GM19240 (cell line): ENCODE results near the gene FAM180A.

ENCODE experiments used
- DNase-seq: peaks from one replicate; pipeline ENCODE4 v3.0.0; 2011; ENCODE audit warnings: low spot score; ENCODE audit not compliant: insufficient read length

The FAM180A gene

DNA sequence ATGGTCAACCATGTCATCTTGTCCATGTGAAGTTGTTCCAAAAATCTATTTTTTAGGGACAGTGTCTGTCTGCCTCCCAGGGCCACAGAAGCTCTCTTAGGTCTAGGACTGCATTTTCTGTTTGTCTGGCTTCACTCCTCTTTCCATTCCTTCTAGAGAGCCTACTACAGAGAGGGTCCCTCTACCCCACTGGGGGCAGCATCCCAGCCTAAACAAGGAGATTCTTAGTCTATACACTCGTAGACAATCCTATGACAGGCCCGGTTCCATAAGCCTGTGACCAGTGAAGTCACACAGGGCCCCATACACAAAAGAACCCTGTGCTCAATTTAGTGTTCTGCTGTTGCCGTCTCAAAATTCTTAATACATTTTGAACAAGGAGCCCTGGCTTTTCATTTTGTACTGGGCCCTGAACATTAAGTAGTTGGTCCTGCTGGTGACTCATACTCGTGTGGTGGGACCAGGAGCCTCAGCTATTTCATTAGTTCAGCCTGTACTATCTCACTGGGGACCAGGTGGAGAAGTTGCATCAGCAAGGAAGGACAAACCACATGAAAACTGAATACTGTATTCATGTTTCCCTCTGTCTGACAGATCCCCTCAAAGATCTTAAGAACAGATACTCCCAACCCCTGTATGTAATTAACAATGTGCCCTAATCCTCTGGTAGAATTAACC is 23.5 kb upstream of the FAM180A start:
- DNase-seq, result no peak

DNA sequence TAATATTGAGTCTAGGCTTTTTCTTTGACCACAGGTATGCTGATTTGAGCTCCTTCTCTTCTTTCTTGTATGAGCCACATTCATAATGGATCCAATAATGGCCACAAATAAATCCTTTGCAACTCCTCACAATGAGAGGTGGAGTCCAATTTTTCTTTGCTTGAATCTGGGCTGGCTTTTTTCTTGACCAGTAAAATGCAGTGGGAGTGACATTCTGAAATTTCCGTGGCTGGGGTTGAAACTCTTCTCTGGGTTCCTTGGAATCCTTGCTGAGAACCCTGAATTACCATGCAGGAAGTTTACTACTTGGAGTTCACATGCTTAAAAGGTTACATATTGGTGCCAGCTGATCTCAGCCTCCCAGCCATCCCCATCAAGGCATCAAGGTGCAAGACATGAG is 22.4 kb upstream of the FAM180A start:
- DNase-seq, result no peak

DNA sequence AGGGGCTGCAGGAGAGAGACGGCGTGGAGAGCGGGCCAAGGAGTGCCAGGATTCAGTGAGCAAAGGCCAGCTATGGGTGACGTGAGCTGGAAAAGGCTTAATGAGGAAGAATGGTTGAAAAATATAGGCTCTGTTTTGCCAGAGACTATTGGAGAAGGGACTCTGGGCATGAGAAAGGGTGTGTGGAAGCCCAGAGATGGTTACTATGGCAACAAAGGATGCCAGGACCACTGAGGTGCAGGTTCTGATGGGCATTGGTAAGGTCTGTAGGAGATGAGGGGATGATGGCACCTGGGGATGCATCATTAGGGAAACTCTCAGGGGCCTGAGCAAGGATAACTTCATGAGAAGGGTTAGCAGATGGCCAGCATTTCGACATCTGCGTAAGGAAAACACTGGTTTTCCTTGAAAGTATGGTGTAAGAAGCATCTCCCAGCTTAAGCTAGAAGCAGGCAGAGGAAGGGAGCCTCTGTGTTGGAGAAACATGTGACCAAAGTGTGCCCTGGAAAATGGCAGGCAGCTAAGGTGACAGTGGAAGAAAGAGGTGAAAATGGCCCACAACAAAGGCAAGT is 21.6 kb upstream of the FAM180A start:
- DNase-seq, result no peak

DNA sequence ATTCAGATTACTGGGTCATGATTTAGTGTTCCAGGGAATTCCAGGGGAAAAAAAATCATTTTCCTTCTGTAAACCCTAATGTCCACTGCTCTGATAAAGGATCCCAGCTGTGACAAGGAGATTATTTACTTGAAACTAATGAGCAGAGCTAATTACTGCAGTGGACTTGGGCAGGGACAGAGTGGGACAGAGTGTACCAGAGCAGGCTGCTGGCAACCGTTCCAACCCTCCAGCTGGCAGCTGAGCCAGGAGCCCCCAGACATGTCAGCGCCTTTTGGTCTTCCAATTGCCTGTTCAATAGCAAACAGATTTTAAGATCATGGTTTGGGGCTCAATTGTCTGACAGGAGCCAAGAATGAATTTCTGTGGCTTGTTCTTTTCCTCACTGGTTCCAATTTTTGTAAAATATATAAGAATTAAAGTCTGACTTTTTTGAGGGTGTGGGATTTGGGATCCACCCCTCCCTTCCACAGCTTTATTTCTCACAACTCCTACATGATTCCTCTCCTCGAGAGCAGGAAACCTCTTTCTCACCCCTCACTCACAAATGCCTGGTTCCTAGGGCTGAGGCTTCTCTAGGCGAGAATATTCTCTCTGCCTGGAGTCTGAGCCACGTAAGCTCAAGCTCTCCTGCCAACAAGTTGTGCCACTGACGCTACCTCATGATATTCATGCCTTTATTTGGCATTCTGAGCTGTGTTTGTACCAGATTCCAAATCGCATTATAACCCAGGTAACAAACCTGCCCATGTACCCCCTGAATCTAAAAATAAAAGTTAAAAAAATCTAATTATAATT is 20.6 kb upstream of the FAM180A start:
- DNase-seq, result no peak

DNA sequence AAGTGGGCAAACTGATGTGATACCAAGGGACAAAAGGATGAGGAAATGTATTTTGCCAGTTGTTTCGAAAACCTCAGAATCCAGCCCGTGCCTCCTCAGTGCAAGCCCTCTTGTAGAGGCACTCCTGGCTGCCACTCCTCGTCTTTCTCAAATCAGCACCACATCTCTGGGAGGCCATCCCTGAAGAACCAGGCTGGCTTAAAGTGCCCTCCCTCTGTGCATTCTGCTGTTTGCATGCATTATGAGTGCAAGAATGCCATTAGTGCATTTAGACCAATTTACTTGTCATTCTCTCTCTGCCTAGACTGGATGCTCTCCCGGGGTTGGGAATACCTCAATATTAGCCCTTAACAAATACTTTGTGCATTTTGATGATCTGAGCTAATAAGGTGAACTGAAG is 19.9 kb upstream of the FAM180A start:
- no peak for DNase-seq

GRCh38 chr7:135768064-135768463 is 19.5 kb upstream of the FAM180A start:
- DNase-seq, result no peak

- DNase-seq, result no peak
Observed at GRCh38 chr7:135763261-135763660, 14.6 kb upstream of the FAM180A start.

- no peak for DNase-seq
Observed at GRCh38 chr7:135761751-135762488, 13.3 kb upstream of the FAM180A start.

DNA sequence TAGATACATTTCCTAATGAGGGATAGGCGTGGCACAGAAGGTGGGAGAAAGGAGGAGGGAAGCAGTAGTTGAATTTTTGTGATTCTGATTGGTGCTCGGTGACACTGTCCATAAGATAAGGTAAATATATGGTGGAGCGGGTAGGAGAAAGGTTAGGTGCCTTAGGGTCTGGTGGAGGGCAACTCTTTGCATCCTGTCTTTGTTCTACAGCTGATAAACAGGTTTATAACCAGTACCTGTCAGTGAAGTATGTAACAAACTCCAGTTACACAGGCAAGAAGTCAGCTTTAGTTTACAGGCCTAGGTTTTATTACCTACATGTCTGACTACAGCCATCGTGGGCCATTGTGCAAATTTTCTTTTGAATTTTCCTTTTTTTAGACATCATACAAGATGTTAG is 10.9 kb upstream of the FAM180A start:
- DNase-seq, result no peak

DNA sequence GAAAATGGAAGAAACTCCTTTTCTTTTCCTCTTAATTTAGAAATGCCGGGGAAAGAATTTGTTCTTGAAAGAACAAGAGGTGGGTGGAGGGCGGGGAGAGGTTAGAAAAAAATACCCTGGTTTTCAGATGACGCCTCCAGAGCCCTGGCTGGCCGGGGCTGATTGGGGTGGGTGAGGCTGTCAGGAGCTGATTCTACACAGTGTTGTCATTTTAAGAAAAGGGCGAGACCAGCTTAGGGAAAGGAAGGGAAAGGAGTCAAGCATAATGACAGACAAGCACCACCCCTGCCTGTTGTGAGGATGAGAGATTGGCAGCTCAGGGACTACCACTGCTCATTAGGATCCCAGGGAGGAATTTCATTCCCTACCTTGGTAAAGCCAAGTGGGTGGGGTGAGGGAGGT is 9.9 kb upstream of the FAM180A start:
- DNase-seq, result no peak

DNA sequence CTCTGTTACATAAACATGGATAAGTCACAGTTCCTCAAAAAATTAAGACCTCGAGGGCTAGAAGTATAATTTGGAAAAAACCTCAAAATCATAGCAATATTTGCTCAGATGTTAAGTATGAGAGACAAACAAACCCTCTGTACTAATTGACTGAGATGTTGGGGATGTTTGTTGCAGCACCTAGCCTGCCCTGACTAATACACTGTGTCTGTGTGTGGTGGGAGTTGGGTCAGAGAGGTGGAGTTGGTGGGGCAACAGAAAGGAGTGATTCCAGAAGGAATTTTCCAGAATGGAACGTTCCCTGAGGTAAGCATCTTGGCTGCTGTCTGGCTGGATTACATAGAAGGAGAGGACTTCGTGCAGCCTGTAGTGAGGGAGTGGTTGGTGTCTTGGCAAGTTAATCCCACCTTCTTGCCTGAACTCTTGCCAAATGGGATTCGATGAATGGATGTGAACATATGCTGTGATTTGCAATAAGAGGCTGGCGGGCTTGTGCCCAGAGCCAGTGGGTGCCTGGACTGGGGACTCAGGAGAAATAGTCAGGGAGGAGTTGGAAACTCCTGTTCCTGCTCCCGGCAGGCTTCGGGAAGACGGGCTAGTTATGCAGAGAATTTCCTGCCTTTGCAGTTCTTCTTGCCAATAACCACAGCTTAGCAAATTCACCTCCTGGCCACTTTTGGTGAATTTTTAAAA is 9.3 kb upstream of the FAM180A start:
- no peak for DNase-seq

DNA sequence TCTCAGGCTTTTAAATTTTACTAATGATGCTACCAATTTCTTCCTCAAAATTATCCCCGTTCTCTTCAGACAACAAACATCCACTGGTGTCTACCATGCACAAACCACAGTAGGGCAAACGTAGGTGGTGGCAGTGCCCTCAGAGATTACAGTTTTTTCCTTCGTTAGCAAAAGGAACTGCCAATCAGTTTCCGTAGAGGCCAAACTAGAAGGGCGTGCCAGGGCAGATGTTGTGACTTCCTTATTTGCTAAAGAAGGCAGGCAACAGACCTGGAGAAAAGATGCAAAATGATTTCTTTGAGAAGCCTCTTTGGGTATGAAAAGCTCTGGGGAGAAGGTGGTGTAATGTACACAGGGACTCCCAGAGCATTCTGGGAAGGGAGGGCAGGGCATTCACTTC is 7.6 kb upstream of the FAM180A start:
- DNase-seq, result no peak

- no peak for DNase-seq
Observed at GRCh38 chr7:135755351-135755753, 6.7 kb upstream of the FAM180A start.

DNA sequence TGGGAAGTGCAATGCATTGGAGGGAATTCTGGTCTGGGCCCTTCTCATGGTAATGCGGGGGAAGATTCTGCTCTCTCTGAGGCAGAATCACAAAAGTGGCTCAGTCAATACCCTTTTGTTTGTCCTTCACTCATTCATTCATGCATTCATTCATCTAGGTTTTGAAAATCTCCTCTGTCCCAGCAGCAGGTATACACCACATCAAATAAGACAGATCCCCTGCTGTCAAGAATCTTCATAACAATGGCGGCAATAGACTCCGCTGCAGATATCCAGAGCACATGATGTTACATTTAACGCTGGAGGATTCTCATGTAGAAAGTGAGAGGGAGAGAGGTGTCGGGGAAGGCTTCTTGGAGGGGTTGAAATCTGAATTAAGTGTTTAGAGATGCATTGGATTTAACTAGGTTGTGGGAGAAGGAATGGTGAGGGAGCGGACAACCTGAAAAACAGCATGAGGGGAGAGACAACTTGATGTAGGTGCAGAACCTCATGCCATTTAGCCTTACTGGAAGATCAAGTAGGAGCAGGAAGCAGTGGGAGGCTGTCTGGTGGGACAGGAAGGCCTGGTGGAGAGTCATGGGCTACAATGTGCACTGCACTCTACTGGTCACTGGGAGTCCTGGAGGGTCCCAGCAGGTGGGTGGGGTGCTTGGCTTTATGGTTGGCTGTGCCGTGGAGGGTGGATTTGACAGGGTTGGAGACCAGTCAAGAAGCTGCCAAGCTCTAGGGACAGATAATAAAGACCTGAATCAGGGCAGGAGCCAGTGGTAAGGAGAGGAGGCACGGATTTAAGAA is 5.2 kb upstream of the FAM180A start:
- no peak for DNase-seq

DNA sequence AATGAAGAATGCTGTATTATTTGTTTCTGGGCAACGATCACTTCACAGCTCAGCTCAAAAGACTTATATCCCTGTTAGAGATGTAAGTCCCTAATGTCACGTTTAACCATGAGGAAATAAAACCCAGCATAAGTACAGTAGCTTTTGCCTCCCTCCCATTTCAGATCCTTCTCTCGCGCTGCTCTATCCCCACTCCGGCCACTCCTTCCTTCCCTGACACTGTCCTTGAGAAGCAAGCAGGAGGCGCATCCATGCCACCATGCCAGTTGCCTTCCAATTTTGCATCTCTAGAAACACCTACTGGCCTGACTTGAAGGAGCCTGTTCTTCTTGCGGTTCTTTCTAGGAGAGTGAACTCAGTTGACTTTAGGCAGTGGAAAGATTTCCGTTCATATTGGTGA is 1.2 kb downstream of the FAM180A start:
- DNase-seq, result no peak

DNA sequence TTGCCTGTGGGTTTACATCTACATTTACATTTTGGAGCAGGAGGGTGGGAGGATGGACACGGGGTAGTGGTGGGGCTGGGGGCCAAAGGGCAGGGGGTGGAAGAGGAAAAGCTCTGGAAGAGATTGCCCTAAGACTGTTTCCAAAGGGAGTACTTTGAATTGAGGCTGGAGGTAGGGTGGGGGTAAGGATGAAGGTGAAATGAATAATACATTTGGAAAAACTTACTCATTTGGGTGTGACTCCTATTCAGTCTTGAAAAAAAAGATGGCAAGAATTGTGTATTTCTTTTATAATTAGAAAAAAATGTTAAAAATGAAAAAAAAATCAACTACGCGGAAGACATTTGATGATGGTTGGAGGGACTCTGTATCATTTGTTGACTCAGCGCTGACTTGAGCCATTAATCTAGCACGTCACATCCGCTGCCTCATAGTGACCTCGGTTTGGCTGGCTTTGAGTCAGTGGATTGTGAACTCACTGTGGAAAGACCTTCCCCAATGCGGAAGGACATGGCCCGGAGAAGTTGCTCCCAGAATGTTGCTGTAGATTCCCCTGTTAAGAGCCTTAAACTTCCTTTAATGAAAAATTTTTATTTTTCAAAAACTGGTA is 2.8 kb downstream of the FAM180A start:
- no peak for DNase-seq

DNA sequence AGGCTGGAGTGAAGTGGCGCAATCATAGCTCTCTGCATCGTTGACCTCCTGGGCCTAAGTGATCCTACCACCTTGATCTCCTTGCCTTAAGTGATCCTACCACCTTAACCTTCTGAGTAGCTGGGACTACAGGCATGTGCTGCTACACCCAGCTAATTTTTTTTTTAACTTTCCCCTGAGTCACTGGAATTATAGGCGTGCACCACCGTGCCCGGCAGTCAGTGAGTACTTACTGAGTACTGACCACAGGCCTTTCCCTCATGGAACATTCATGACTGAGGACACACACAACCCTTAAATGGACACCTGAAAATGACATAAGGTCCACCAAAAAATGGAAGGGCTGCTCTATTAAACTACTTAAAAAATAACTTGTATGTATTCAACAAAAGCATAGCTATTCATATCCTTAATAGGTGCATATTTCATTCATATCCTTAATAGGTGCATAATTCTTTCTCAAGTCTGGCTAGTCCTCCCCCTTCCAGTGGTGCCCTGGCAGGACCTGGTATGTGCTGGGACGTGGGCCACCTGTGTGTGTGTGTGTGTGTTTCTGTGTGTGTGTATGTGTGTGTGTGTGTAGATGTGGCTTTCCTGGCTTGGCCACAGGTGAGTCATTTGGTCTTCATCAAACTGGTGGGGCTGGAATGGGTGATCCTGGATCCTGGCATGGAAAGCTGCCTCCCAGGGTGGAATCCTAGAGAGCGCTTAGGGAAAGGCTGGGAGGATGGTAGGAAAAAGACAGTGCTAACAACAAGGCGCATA is 3.5 kb downstream of the FAM180A start:
- DNase-seq, result no peak

DNA sequence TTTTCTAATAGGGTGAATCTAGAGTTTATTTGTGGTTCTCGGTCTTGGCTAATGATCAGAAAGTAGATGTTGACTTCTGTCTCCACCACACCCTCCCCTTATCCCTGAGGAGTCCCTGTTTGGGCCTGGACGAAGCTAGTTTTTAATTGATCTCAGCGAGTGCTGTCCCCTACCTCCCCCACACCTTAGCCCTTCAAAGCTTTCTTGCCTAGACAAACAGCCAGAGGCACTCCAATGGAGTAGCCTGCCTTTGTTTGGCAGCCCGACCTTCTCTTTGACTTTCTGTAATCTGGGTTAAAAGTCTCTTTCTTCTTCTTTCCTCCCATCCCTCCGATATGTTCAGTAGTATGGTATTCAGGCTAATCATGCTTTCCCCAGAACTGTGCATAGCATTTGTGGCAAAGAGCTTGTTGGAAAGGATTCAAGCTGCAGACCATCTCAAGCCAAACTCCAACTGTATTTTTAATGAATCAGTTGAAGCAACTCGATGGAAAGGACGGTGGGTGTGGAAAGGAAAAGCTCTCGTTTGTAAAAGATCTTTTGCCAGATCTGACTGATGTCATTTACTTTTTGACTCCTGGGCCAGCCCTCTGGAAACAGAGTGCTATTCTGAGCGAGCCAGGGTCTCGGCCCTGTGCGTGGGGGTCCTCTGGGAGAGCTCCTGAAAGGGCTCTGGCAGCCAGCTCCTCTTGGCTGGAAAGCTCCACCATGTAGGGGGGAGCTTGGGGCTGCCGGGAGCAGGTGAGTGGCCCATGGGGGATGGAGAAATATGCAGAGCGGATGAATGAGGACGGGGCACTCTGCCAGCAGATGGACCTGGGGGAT is 4.5 kb downstream of the FAM180A start:
- no peak for DNase-seq

DNA sequence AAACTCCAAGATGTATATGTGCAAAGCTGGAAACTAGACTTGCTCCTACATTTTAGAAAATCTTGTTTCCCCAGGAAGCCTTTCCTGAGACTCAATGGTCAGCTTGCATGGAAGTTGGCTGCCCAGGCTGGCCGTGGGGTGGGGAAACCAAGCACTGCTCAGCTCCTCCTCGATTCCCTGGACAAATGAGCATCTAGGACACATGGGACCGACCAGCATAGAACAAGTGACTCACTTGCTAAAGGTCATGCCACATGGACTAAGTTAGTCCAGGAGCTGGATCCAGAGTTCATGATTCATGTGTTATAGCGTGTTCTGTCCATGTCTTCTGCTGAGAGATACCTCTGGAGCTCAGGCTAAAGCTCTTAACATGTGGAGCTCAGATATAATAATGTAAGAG is 6.2 kb downstream of the FAM180A start:
- no peak for DNase-seq
